SK-N-SH (cell line): ENCODE data around the gene GARRE1. TPM values are rescaled to one million over a fixed set of nuclear protein-coding genes. Genes with fewer than 3 reads are reported as not detected.
A peak's percentile ranks its signal among the peaks of the same experiment; 100 is the strongest.
"Not testable (repeated sequence)": the region's sequence is repeated elsewhere in the genome, so short reads cannot be mapped to it uniquely, and the experiment has no call there.

Experiments
- CTCF ChIA-PET: fragments of 300-600, 350-600 bp; formaldehyde crosslinking; extraction: SDS; loops from one replicate; lab custom pipeline; 2021; lab: Yijun Ruan, JAX
- POLR2A ChIA-PET: fragments of 350-600 bp; sonication (Branson Sonifier 250); formaldehyde crosslinking; extraction: SDS; loops from one replicate; lab custom pipeline; 2020; ENCODE audit warnings: antibody characterized with exemption, inconsistent platforms; lab: Yijun Ruan, JAX
- DNase-seq: peaks from one replicate; pipeline ENCODE4 v3.0.0; 2012
- H2AFZ ChIP-seq: fragments of 200-600 bp; sonication (generic); 2 replicates; pipeline ENCODE4 v1.8.1; 2016; ENCODE audit warnings: antibody characterized with exemption, mild to moderate bottlenecking, low read depth
- H3F3A ChIP-seq: fragments of 200-600 bp; sonication (generic); replicated peaks from 2 replicates; pipeline ENCODE3; 2016; ENCODE audit warnings: antibody characterized with exemption, mild to moderate bottlenecking; ENCODE audit not compliant: insufficient read depth
- H3K27ac ChIP-seq, 2 experiments: fragments of 200-500 bp in 1 of 2; fragments of 200-600 bp in 1 of 2; sonication (Bioruptor generic) in 1 of 2; sonication (generic), shearing (Covaris generic) in 1 of 2; 2 replicates each; pipeline versions ENCODE4 v1.5.1 to v1.6.1; 2014 to 2016; ENCODE audit warnings: low read depth in 2 of 2, inconsistent platforms in 1 of 2, low read length in 1 of 2, mild to moderate bottlenecking in 1 of 2, mixed read lengths in 1 of 2
- H3K27me3 ChIP-seq: fragments of 200-600 bp; sonication (generic), shearing (Covaris generic); 2 replicates; pipeline ENCODE4 v1.6.1; 2016; ENCODE audit warnings: mixed run types; ENCODE audit not compliant: insufficient read depth
- H3K36me3 ChIP-seq, 2 experiments: fragments of 200-500 bp in 1 of 2; fragments of 200-600 bp in 1 of 2; sonication (Bioruptor generic) in 1 of 2; sonication (generic) in 1 of 2; replicated peaks in 1 of 2; 2 replicates each; pipeline versions ENCODE3 to v1.5.1; 2014 to 2016; ENCODE audit warnings: low read length in 1 of 2, mild to moderate bottlenecking in 1 of 2; ENCODE audit not compliant: insufficient read depth in 2 of 2, control insufficient read depth in 1 of 2
- H3K4me1 ChIP-seq, 2 experiments: fragments of 200-500 bp in 1 of 2; fragments of 200-600 bp in 1 of 2; sonication (Bioruptor generic) in 1 of 2; sonication (generic), shearing (Covaris generic) in 1 of 2; 2 replicates each; pipeline versions ENCODE4 v1.5.1 to v1.6.1; 2014 to 2016; ENCODE audit warnings: low read depth in 1 of 2, low read length in 1 of 2, mixed run types in 1 of 2; ENCODE audit not compliant: insufficient read depth in 2 of 2, control insufficient read depth in 1 of 2
- H3K4me2 ChIP-seq: fragments of 200-600 bp; sonication (generic), shearing (Covaris generic); 2 replicates; pipeline ENCODE4 v1.6.1; 2017; ENCODE audit warnings: mixed run types
- H3K4me3 ChIP-seq, 2 experiments: fragments of 200-500 bp in 1 of 2; fragments of 200-600 bp in 1 of 2; sonication (Bioruptor generic) in 1 of 2; sonication (generic), shearing (Covaris generic) in 1 of 2; 2 replicates each; pipeline versions ENCODE4 v1.5.1 to v1.8.1; 2014 to 2016; ENCODE audit warnings: low read depth in 2 of 2, inconsistent platforms in 1 of 2, low read length in 1 of 2, mild to moderate bottlenecking in 1 of 2, mixed read lengths in 1 of 2, moderate library complexity in 1 of 2
- H3K79me2 ChIP-seq: fragments of 200-600 bp; sonication (generic); 2 replicates; pipeline ENCODE4 v1.8.1; 2017; ENCODE audit warnings: mild to moderate bottlenecking; ENCODE audit not compliant: insufficient read depth
- H3K9ac ChIP-seq: fragments of 200-600 bp; sonication (generic); 2 replicates; pipeline ENCODE4 v1.6.1; 2017; ENCODE audit warnings: mixed run types
- H3K9me2 ChIP-seq: fragments of 200-600 bp; sonication (generic); 2 replicates; pipeline ENCODE4 v1.6.1; 2017; ENCODE audit warnings: mixed run types
- H3K9me3 ChIP-seq: fragments of 200-600 bp; sonication (generic); 2 replicates; pipeline ENCODE4 v1.6.1; 2017; ENCODE audit warnings: mixed run types, mild to moderate bottlenecking, moderate library complexity
- H4K20me1 ChIP-seq: fragments of 200-600 bp; sonication (generic); 2 replicates; pipeline ENCODE4 v1.6.1; 2017; ENCODE audit warnings: mild to moderate bottlenecking, mixed run types; ENCODE audit not compliant: insufficient read depth
- ELF1 ChIP-seq: IDR thresholded peaks from 2 replicates; pipeline ENCODE4 v1.4.0; 2012
- FOSL2 ChIP-seq: IDR thresholded peaks from 2 replicates; pipeline ENCODE4 v1.4.0; 2012; ENCODE audit warnings: low read depth, mild to moderate bottlenecking, moderate library complexity, borderline replicate concordance
- GABPA ChIP-seq: IDR thresholded peaks from 2 replicates; pipeline ENCODE4 v1.4.0; 2012; ENCODE audit warnings: low read depth, mild to moderate bottlenecking
- IRF3 ChIP-seq: fragments of 150-350 bp; IDR thresholded peaks from 2 replicates; pipeline ENCODE4 v1.6.1; 2016; ENCODE audit warnings: mild to moderate bottlenecking, low read depth, low read length
- NRF1 ChIP-seq: IDR thresholded peaks from 2 replicates; pipeline ENCODE4 v1.6.1; 2012; ENCODE audit warnings: low read depth, mild to moderate bottlenecking, low read length
- POLR2AphosphoS5 ChIP-seq: IDR thresholded peaks from 2 replicates; pipeline ENCODE4 v1.6.1; 2012; ENCODE audit warnings: low read depth, low read length
- RFX5 ChIP-seq: IDR thresholded peaks from 2 replicates; pipeline ENCODE4 v1.6.1; 2012; ENCODE audit warnings: mild to moderate bottlenecking, improper control_type of control experiment, low read length
- SIN3A ChIP-seq: IDR thresholded peaks from 2 replicates; pipeline ENCODE4 v1.6.1; 2012; ENCODE audit warnings: low read depth, mild to moderate bottlenecking, low read length, moderate library complexity, borderline replicate concordance
- SMC3 ChIP-seq: IDR thresholded peaks from 2 replicates; pipeline ENCODE4 v1.6.1; 2012; ENCODE audit warnings: low read depth, low read length, improper control_type of control experiment
- TAF1 ChIP-seq: IDR thresholded peaks from 2 replicates; pipeline ENCODE4 v1.6.1; 2012; ENCODE audit warnings: low read depth, mild to moderate bottlenecking, low read length, moderate library complexity, borderline replicate concordance
- WGBS: methylation state at CpG from one replicate; pipeline ENCODE4 v1.1.6; 2017; ENCODE audit warnings: low lambda C conversion rate; 5-methylcytosine and 5-hydroxymethylcytosine counted together
- polyA plus RNA-seq, 3 experiments: library from polyadenylated mRNA; depleted of rRNA; stranded (reverse); fragments of >200 nt; gene quantifications; 2 replicates each; pipeline ENCODE4 v1.2.3, GENCODE V29; 2012
- TF ChIP-seq, protein P1 (sequence below): fragments of 150-350 bp; IDR thresholded peaks from 2 replicates; pipeline ENCODE4 v1.6.1; 2017; ENCODE audit warnings: antibody characterized with exemption, low read length, low read depth, borderline replicate concordance

GARRE1 gene
- polyA plus RNA-seq (2012; rRNA removed) = 9.7 and 10.9 TPM in 2 replicates
- polyA plus RNA-seq (2012; cell fraction: cytosol; rRNA removed) = 6.3 and 7.8 TPM in 2 replicates
- 13.0 and 15.5 TPM in 2 replicates for polyA plus RNA-seq (2012; cell fraction: nucleus; rRNA removed)

- Histone ChIP-seq H3K4me2 (peak within 1 kb of the TSS; percentile 89), H3K9me2 (no peaks in the 10 kb centered on the region), H3K27ac (peak within 1 kb of the TSS; percentile 73 to 80)
- TF ChIP-seq SMC3 = no peak
- no peak for TF ChIP-seq SIN3A
- TF ChIP-seq, protein P1, sequence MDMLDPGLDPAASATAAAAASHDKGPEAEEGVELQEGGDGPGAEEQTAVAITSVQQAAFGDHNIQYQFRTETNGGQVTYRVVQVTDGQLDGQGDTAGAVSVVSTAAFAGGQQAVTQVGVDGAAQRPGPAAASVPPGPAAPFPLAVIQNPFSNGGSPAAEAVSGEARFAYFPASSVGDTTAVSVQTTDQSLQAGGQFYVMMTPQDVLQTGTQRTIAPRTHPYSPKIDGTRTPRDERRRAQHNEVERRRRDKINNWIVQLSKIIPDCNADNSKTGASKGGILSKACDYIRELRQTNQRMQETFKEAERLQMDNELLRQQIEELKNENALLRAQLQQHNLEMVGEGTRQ = no peak
- TF ChIP-seq ELF1 = no peak
- peak; percentile 73 for TF ChIP-seq GABPA
- TF ChIP-seq TAF1 = peak; percentile 75
- peak; percentile 93 for TF ChIP-seq POLR2AphosphoS5
- no peak for TF ChIP-seq FOSL2
- no peak for TF ChIP-seq RFX5
- no peak for TF ChIP-seq NRF1
- no peak for TF ChIP-seq IRF3
- TF ChIP-seq, all 33 proteins: peak for 3
- 1% methylated on average over 10 of the region's 56 CpGs for WGBS
- no peaks in the 10 kb centered on the region for H3K9me3 ChIP-seq
- peak within 1 kb of the TSS; percentile 92 for H3K9ac ChIP-seq
- H2AFZ ChIP-seq = peak within 1 kb of the TSS; percentile 94
- H4K20me1 ChIP-seq = no peaks in the 10 kb centered on the region; the same call in 1 of the 2 replicates
- ChIA-PET POLR2A (no interaction called here), CTCF (no interaction called here)
- DNase-seq = peak; percentile 93
- no peaks in the 10 kb centered on the region for H3K27me3 ChIP-seq
- peaks cover 0 to 17% of the 10 kb centered on the region in 2 experiments; a peak in 2 of 4 replicates for H3K4me1 ChIP-seq
- H3K4me3 ChIP-seq = peak within 1 kb of the TSS; percentile 65 to 90
- peaks cover 43% of the 10 kb centered on the region for H3K79me2 ChIP-seq
- peaks cover 0 to 4% of the 10 kb centered on the region in 2 experiments for H3K36me3 ChIP-seq
- peaks cover 13% of the 10 kb centered on the region for H3F3A ChIP-seq
Observed at GRCh38 chr19:34254046-34254697, at the start of gene GARRE1. TSS of gene GARRE1 (plus strand) at chr19:34254554. CDS start at chr19:34300474, 45,920 bp downstream.

DNA sequence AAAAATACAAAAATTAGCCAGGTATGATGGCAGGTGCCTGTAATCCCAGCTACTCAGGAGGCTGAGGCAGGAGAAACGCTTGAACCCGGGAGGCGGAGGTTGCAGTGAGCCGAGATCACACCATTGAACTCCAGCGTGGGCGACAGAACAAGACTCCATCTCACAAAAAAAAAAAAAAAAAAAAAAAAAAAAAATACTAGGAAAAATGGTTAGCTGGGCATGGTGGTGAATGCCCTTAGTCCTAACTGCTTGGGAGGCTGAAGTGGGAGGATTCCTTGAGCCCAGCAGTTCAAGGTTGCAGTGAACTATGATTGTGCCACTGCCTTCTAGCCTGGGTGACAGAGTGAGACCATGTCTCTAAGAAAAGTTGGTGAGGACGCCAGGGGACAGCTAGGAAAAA lies 49.0 kb upstream of the GARRE1 start:
- not testable (repeated sequence) for DNase-seq, H3K4me2 ChIP-seq, H3K9ac ChIP-seq, H3F3A ChIP-seq, H2AFZ ChIP-seq, H3K27ac ChIP-seq, H3K27me3 ChIP-seq, H3K4me3 ChIP-seq, H3K9me2 ChIP-seq, H3K9me3 ChIP-seq, H3K4me1 ChIP-seq
- ChIA-PET POLR2A (interaction anchor here (0.6 kb wide), 1 partner anchor 18 kb away, joined by 3 read pairs; no protein-coding TSS in a partner anchor), CTCF (interaction anchor here (1.0 to 3.0 kb wide), 4 partner anchors 11 to 428 kb away, joined by 3 to 12 read pairs (median 4); no protein-coding TSS in a partner anchor)
- WGBS = 96% methylated on average over 7 of the region's 7 CpGs
- Histone ChIP-seq H3K79me2 (peaks cover 26% of the 10 kb centered on the region), H4K20me1 (peaks cover 35% of the 10 kb centered on the region), H3K36me3 (peaks cover 16 to 58% of the 10 kb centered on the region in 2 experiments)
